ENCODE data around the gene KDM5D.
A peak's percentile ranks its signal among the peaks of the same experiment; 100 is the strongest.

KDM5D gene

DNA sequence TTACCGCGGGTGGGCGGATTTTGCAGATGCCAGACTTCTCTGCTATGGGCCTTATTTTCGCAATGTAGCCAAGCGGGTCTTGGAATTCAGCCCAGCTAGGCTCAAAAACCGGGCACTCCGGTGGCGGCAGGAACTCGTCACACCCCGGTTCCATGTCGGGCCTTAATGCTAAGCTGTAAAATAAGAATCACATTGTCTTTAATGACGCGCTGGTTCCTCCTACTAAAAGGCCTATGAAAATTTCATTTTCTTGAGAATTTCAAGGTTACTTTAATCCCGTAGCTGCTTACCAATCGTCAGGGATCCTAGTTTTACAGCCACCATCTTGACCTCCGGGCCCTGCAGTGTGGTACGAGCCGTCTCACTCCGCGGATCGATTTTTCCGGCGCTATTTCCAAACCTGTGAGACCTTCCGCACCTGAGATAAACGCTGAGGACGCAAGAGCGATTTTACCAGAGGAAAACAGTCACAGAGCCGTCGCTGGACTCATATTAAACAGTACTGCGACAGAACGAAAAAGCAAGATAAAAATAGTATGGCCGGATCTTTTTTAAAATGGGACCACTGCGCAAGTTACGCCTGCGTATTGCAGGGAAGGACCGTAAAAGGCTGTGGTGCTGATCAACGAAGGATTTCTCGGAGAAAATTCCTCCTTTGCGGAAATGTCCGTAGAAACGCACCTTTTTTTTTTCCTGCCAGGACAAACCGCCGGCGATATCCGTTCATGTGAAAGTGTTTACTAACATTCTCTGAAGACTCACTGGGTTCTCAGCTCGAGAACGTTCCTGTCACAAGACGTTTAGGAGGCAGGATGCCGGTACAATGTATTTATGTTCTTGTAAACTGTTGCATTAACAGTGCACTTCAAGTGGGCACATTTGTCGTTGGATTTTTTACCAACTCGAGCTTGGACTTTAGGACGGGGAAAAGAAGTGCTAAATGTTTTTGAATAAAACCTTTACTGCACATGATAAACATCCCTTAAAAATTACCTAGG, at the start of gene KDM5D:
Gene KDM5D, minus strand, starts transcription at position 346 of the 998 bp plus-strand sequence. Its CDS starts 192 bp downstream, at position 154.
- H3K36me3 Mint-ChIP-seq = peaks cover 6% of the 10 kb centered on the region
- peak within 1 kb of the TSS; percentile 90 for H3K4me3 Mint-ChIP-seq
- no peaks in the 10 kb centered on the region for H3K27me3 Mint-ChIP-seq
- H3K27ac Mint-ChIP-seq = peak within 1 kb of the TSS; percentile 94
- H3K9me3 Mint-ChIP-seq = no peaks in the 10 kb centered on the region
- peaks cover 14% of the 10 kb centered on the region for H3K4me1 Mint-ChIP-seq
- ATAC-seq = peak; percentile 88

DNA sequence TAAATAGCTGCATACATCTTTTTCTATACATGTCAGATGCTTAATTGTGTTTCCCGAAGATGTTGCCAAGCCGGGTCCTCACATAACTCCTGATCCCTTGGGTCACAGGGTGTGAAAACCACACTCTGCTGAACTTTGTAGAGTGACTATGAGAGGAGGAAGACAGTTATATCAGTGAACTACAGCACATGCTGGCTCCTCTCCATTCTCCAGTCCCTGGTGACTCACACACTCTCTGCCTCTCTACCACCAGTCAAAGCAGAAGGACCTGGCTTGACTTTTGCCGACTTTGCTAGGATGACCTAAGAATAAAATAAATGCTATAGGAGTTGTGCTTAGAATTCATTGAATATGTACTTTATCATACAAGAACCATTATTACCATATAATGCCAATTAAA, 23.8 kb upstream of the KDM5D start:
- Mint-ChIP-seq H3K4me3 (no peak overlapping the region), H3K9me3 (no peaks in the 10 kb centered on the region), H3K4me1 (no peaks in the 10 kb centered on the region), H3K27me3 (no peaks in the 10 kb centered on the region), H3K27ac (no peak overlapping the region), H3K36me3 (no peaks in the 10 kb centered on the region)
- no peak for ATAC-seq

GRCh38 chrY:19743331-19743730, 1.2 kb downstream of the KDM5D start:
- H3K4me1 Mint-ChIP-seq = peaks cover 14% of the 10 kb centered on the region
- peak overlapping the region; percentile 94 for H3K27ac Mint-ChIP-seq
- H3K27me3 Mint-ChIP-seq = no peaks in the 10 kb centered on the region
- peak overlapping the region; percentile 90 for H3K4me3 Mint-ChIP-seq
- H3K36me3 Mint-ChIP-seq = peaks cover 6% of the 10 kb centered on the region
- ATAC-seq = no peak
- no peaks in the 10 kb centered on the region for H3K9me3 Mint-ChIP-seq

GRCh38 chrY:19742153-19742552, 2.4 kb downstream of the KDM5D start:
- Mint-ChIP-seq H3K4me3 (no peak overlapping the region), H3K4me1 (peaks cover 14% of the 10 kb centered on the region), H3K27ac (no peak overlapping the region), H3K27me3 (no peaks in the 10 kb centered on the region), H3K36me3 (peaks cover 6% of the 10 kb centered on the region), H3K9me3 (no peaks in the 10 kb centered on the region)
- no peak for ATAC-seq

- Mint-ChIP-seq H3K27me3 (no peaks in the 10 kb centered on the region), H3K27ac (peak overlapping the region; percentile 15)
Observed at GRCh38 chrY:19734425-19734824, 10.1 kb downstream of the KDM5D start.

GRCh38 chrY:19717950-19718349, 26.6 kb downstream of the KDM5D start:
- no peaks in the 10 kb centered on the region for H3K27me3 Mint-ChIP-seq
- ATAC-seq = peak; percentile 85

More at GRCh38 chrY:19734425-19734824, 10.1 kb downstream of the KDM5D start:
- Mint-ChIP-seq H3K36me3 (peaks cover 28% of the 10 kb centered on the region), H3K4me1 (peaks cover 7% of the 10 kb centered on the region), H3K4me3 (no peak overlapping the region), H3K9me3 (no peaks in the 10 kb centered on the region)
- ATAC-seq = no peak

GRCh38 chrY:19717146-19717545, 27.4 kb downstream of the KDM5D start:
- peaks cover 73% of the 10 kb centered on the region for H3K36me3 Mint-ChIP-seq
- ATAC-seq = no peak
- no peaks in the 10 kb centered on the region for H3K9me3 Mint-ChIP-seq
- no peak overlapping the region for H3K4me3 Mint-ChIP-seq
- H3K27me3 Mint-ChIP-seq = no peaks in the 10 kb centered on the region
- peaks cover 29% of the 10 kb centered on the region for H3K4me1 Mint-ChIP-seq
- no peak overlapping the region for H3K27ac Mint-ChIP-seq

More at GRCh38 chrY:19717950-19718349, 26.6 kb downstream of the KDM5D start:
- Mint-ChIP-seq H3K4me1 (peaks cover 29% of the 10 kb centered on the region), H3K4me3 (no peak overlapping the region), H3K27ac (no peak overlapping the region), H3K36me3 (peaks cover 79% of the 10 kb centered on the region), H3K9me3 (no peaks in the 10 kb centered on the region)

- Mint-ChIP-seq H3K36me3 (peaks cover 66% of the 10 kb centered on the region), H3K27ac (no peak overlapping the region), H3K4me1 (peaks cover 29% of the 10 kb centered on the region), H3K9me3 (no peaks in the 10 kb centered on the region), H3K4me3 (no peak overlapping the region), H3K27me3 (no peaks in the 10 kb centered on the region)
- ATAC-seq = no peak
Observed at GRCh38 chrY:19715226-19715625, 29.3 kb downstream of the KDM5D start.

- Mint-ChIP-seq H3K4me3 (no peak overlapping the region), H3K4me1 (peaks cover 22% of the 10 kb centered on the region), H3K27me3 (no peaks in the 10 kb centered on the region), H3K36me3 (peaks cover 66% of the 10 kb centered on the region), H3K27ac (peak overlapping the region; percentile 6), H3K9me3 (no peaks in the 10 kb centered on the region)
- ATAC-seq = no peak
Observed at GRCh38 chrY:19713430-19713829, 31.1 kb downstream of the KDM5D start.

DNA sequence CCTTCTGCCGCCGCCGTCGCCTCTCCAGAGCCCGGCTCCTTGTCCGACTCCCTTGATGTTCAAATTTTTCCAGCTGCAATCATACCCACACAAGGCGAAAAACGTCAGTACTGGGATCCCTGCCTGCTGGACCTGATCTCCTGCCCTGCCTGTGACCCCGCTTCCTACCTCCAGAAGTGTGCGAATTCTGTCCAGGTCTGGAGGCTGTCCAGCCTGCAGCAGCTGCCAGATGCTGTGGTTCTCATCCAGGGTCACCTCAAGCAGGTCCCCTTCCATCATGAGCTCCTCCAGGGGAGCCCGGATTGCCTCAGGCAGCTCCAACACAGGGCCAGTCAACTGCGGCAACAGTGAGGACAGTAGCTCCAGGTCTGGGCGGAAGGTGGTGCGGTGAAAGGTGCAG, 38.3 kb downstream of the KDM5D start:
- no peak overlapping the region for H3K27ac Mint-ChIP-seq
- no peak for ATAC-seq
- H3K9me3 Mint-ChIP-seq = peaks cover 3% of the 10 kb centered on the region
- H3K4me3 Mint-ChIP-seq = no peak overlapping the region
- H3K36me3 Mint-ChIP-seq = peaks cover 82% of the 10 kb centered on the region
- H3K4me1 Mint-ChIP-seq = no peaks in the 10 kb centered on the region
- no peaks in the 10 kb centered on the region for H3K27me3 Mint-ChIP-seq

DNA sequence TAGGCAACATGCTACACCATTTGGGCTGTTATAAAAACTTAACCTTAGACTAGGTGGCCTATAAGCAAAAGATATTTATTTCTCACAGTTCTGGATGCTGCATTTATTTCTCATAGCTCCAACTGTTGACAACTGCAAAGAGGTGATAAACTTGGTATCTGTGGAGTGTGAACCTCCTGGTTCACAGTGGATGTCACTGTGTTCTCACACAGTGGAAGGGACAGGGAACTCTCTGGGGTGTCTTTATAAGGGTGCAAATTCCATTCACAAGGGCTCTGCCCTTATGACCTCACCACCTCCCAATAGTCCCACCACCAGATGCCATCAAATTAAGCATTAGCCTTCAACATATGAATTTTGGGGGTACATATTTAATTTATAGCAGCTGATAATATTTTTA, 46.0 kb downstream of the KDM5D start:
- Mint-ChIP-seq H3K4me3 (no peak overlapping the region), H3K27ac (no peak overlapping the region), H3K27me3 (no peaks in the 10 kb centered on the region), H3K9me3 (peaks cover 11% of the 10 kb centered on the region), H3K36me3 (peaks cover 88% of the 10 kb centered on the region), H3K4me1 (no peaks in the 10 kb centered on the region)
- no peak for ATAC-seq

- no peak overlapping the region for H3K4me3 Mint-ChIP-seq
- H3K4me1 Mint-ChIP-seq = no peaks in the 10 kb centered on the region
Observed at GRCh38 chrY:19680821-19681220, 63.7 kb downstream of the KDM5D start.

More at GRCh38 chrY:19680821-19681220, 63.7 kb downstream of the KDM5D start:
- Mint-ChIP-seq H3K36me3 (no peaks in the 10 kb centered on the region), H3K27ac (no peak overlapping the region), H3K27me3 (no peaks in the 10 kb centered on the region), H3K9me3 (peaks cover 8% of the 10 kb centered on the region)
- no peak for ATAC-seq
